ENCODE results near the gene MEAK7. TPM values are rescaled to one million over a fixed set of nuclear protein-coding genes. Genes with fewer than 3 reads are reported as not detected.

MEAK7 gene
- total and polyA plus RNA-seq, 2 of the 4 experiments (the other 2 are of a cell fraction) = 27.4 to 39.0 TPM

DNA sequence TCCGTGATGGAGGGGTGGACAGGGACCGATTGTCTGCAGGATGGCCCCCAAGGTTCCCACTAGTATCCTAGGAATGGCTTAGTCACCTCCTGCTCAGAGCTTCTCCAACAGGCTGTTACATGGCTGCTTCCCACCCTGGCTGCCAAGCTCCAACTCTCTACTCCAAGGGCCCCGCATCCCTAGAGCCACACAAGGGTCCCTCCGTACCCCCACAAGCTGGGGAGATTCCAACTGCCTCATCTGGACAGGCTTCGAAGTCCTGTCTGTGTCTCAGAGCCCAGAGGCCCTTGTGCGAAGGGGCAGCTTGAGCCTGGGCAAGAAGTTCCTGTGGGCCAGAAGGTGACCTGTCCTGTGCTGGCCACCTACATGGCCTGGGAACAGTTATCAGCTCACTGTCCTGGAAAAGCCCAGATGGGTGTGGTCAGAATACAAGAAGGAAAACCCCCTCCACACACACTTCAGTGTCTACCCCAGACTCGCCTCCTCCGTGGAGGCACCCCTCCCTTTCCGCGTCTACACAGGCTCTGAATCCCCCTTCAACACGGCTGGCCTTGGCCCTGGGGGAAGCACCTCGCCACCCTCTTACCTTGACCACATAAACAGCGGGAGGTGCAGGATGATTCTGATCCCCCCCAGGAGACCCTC is 586 bp downstream of the MEAK7 start (continued):
- TF ChIP-seq, protein P1, sequence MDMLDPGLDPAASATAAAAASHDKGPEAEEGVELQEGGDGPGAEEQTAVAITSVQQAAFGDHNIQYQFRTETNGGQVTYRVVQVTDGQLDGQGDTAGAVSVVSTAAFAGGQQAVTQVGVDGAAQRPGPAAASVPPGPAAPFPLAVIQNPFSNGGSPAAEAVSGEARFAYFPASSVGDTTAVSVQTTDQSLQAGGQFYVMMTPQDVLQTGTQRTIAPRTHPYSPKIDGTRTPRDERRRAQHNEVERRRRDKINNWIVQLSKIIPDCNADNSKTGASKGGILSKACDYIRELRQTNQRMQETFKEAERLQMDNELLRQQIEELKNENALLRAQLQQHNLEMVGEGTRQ (IDR thresholded peaks at IDR 0.05; ENCODE audit: low read depth, low read length) = no peak

DNA sequence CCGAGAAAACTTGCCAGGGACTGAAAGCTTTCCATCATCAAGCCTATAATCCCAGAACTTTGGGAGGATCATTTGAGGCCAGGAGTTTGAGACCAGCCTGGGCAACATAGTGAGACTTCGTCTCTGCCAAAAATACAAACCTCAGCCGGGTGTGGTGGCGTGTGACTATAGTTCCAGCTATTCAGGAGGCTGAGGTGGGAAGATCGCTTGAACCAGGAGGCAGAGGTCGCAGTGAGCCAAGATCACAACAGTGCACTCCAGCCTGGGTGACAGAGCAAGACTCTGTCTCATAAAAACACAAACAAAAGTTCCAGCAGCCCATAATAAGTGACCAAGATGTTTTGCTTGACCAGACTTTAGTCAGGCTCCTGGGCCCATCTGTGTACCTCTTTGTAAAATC is 1.9 kb downstream of the MEAK7 start:
- no peak overlapping the region; the same call in 1 of the 2 replicates for H3K9ac ChIP-seq (ENCODE audit: low read depth, low read length)
- DNase-seq = no peak
- BruUV-seq (replicated peaks) = no TSS peak
- TF ChIP-seq, protein P1 (IDR thresholded peaks at IDR 0.05; ENCODE audit: low read depth, low read length) = no peak
- no peak for TF ChIP-seq BHLHE40 (IDR thresholded peaks at IDR 0.05; ENCODE audit: low read depth, low read length)
- TF ChIP-seq CHD1 (IDR thresholded peaks at IDR 0.05; ENCODE audit: low read depth, low read length) = no peak
- no peak for TF ChIP-seq CEBPB (IDR thresholded peaks at IDR 0.05; ENCODE audit: low read depth, low read length)
- TF ChIP-seq MXI1 (IDR thresholded peaks at IDR 0.05; ENCODE audit: borderline replicate concordance, low read depth, low read length) = no peak
- no peak for TF ChIP-seq RCOR1 (IDR thresholded peaks at IDR 0.05; ENCODE audit: insufficient replicate concordance, low read length)
- TF ChIP-seq NFE2L2 (IDR thresholded peaks at IDR 0.05; ENCODE audit: low read depth, low read length) = no peak
- TF ChIP-seq MAZ (IDR thresholded peaks at IDR 0.05; ENCODE audit: borderline replicate concordance, low read depth, low read length) = no peak
- TF ChIP-seq FOS (IDR thresholded peaks at IDR 0.05; ENCODE audit: low read depth, low read length) = no peak
- TF ChIP-seq, protein P2, sequence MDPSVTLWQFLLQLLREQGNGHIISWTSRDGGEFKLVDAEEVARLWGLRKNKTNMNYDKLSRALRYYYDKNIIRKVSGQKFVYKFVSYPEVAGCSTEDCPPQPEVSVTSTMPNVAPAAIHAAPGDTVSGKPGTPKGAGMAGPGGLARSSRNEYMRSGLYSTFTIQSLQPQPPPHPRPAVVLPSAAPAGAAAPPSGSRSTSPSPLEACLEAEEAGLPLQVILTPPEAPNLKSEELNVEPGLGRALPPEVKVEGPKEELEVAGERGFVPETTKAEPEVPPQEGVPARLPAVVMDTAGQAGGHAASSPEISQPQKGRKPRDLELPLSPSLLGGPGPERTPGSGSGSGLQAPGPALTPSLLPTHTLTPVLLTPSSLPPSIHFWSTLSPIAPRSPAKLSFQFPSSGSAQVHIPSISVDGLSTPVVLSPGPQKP (IDR thresholded peaks at IDR 0.05; ENCODE audit: borderline replicate concordance, low read depth, low read length) = no peak
- no peak for TF ChIP-seq RFX5 (IDR thresholded peaks at IDR 0.05; ENCODE audit: low read depth, low read length)
- TF ChIP-seq POLR2A (IDR thresholded peaks at IDR 0.05; ENCODE audit: low read depth, low read length) = no peak

More for the DNA sequence above, 1.9 kb downstream of the MEAK7 start:
- Histone ChIP-seq H2BK15ac (ENCODE audit: low read depth, low read length) (peak overlapping the region; percentile 44; the same call in 2 of the 3 replicates), H3K4me3 (ENCODE audit: insufficient read depth, low read depth, low read length) (no peak overlapping the region), H3K79me1 (ENCODE audit: low read depth in 1 of 2, low read length in 2 of 2) (peaks cover 48 to 79% of the 10 kb centered on the region in 2 experiments), H3K9me3 (ENCODE audit: control insufficient read depth, insufficient read depth, low read length) (no peaks in the 10 kb centered on the region), H4K20me1 (ENCODE audit: insufficient read depth, low read length) (peaks cover 12% of the 10 kb centered on the region; the same call in 1 of the 2 replicates), H2AK5ac (ENCODE audit: low read depth, low read length) (peak overlapping the region; percentile 92), H3K9me1 (ENCODE audit: insufficient read depth, low read length) (peaks cover 39% of the 10 kb centered on the region), H2AK9ac (replicated peaks; ENCODE audit: low read depth, low read length, poor library complexity) (peak overlapping the region; percentile 11), H4K5ac (ENCODE audit: low read depth, low read length) (no peak overlapping the region), H2BK120ac (ENCODE audit: low read depth, low read length) (peak overlapping the region; percentile 58; the same call in 1 of the 2 replicates), H4K8ac (ENCODE audit: low read depth in 2 of 2, low read length in 2 of 2) (peak overlapping the region in 1 of 2 experiments; percentile 92; a peak in 1 of 4 replicates), H3K27me3 (ENCODE audit: control insufficient read depth, insufficient read depth, low read length) (no peaks in the 10 kb centered on the region), H3K14ac (replicated peaks; ENCODE audit: low read depth, low read length) (peak overlapping the region; percentile 98), H3K4me2 (ENCODE audit: low read depth, low read length) (no peak overlapping the region; the same call in 1 of the 2 replicates), H3K4me1 (ENCODE audit: control insufficient read depth, insufficient read depth, low read length) (peaks cover 16% of the 10 kb centered on the region), H4K91ac (ENCODE audit: insufficient read depth, low read depth, low read length) (peak overlapping the region; percentile 51; the same call in 1 of the 2 replicates), H3K4ac (ENCODE audit: low read depth, low read length) (peak overlapping the region; percentile 63), H2AFZ (replicated peaks; ENCODE audit: low read length, poor library complexity) (no peak overlapping the region), H2BK5ac (ENCODE audit: low read depth, low read length, poor library complexity, severe bottlenecking) (peak overlapping the region; percentile 95), H3K36me3 (ENCODE audit: control insufficient read depth, insufficient read depth, low read length) (peaks cover 19% of the 10 kb centered on the region), H3K23ac (ENCODE audit: low read depth, low read length) (peak overlapping the region; percentile 22; the same call in 1 of the 2 replicates), H3K18ac (ENCODE audit: low read depth, low read length) (no peak overlapping the region), H3K56ac (ENCODE audit: extremely low read depth, insufficient read depth, low read length) (no peak overlapping the region), H3K27ac (ENCODE audit: insufficient read depth, low read length) (no peak overlapping the region; the same call in 1 of the 2 replicates), H2BK20ac (ENCODE audit: low read depth, low read length) (peak overlapping the region; percentile 17; the same call in 1 of the 2 replicates)
- CTCF ChIA-PET = no interaction called here
- dilution Hi-C loops (cut with HindIII; ENCODE audit: low sequenced_read_pairs, unreplicated experiment) (no loop called here), in situ Hi-C loops (cut with MboI; ENCODE audit: low sequenced_read_pairs) (no loop called here), intact Hi-C loops (cut with micrococcal nuclease) (no loop called here)
- WGBS, 2 experiments (ENCODE audit: extremely low coverage in 2 of 2, insufficient read length in 1 of 2) = 67% methylated on average over 4 of the region's 6 CpGs; no CpG with 5 or more reads in 1 of the 2 experiments
- ATAC-seq (ENCODE audit: low read depth) = no peak
- POLR2A ChIA-PET (ENCODE audit: unreplicated experiment) = no interaction called here
